Liver (tissue), 9 donors: Measurements from ENCODE around the gene ADCY3. TPM values are rescaled to one million over a fixed set of nuclear protein-coding genes. Genes with fewer than 3 reads are reported as not detected.

Experiments
- DNase-seq: peaks from one replicate; pipeline ENCODE4 v3.0.0-alpha.2; 2017; ENCODE audit warnings: low spot score
- H3K27ac ChIP-seq, 2 donors: one replicate each; pipeline ENCODE4 v1.7.0; 2013; ENCODE audit warnings: inconsistent platforms in 2 of 2, low read length in 2 of 2, control low read depth in 1 of 2, low read depth in 1 of 2, mild to moderate bottlenecking in 1 of 2
- H3K27me3 ChIP-seq, 4 donors: one replicate each; pipeline versions ENCODE4 v1.6.1 to v1.7.0; 2013; ENCODE audit warnings: low read length in 3 of 4, inconsistent platforms in 1 of 4, mild to moderate bottlenecking in 1 of 4, moderate library complexity in 1 of 4; ENCODE audit not compliant: control insufficient read depth in 4 of 4, insufficient read depth in 4 of 4
- H3K36me3 ChIP-seq, 4 donors: one replicate each; pipeline versions ENCODE4 v1.6.1 to v1.7.0; 2013; ENCODE audit warnings: low read length in 3 of 4, mild to moderate bottlenecking in 3 of 4, low read depth in 1 of 4, moderate library complexity in 1 of 4; ENCODE audit not compliant: control insufficient read depth in 4 of 4, insufficient read depth in 3 of 4
- H3K4me1 ChIP-seq, 4 donors: one replicate each; pipeline versions ENCODE4 v1.6.1 to v1.7.0; 2013; ENCODE audit warnings: low read length in 3 of 4, mild to moderate bottlenecking in 3 of 4, moderate library complexity in 1 of 4; ENCODE audit not compliant: control insufficient read depth in 4 of 4, insufficient read depth in 4 of 4
- H3K4me3 ChIP-seq, 3 donors: one replicate each; pipeline versions ENCODE4 v1.6.1 to v1.7.0; 2013; ENCODE audit warnings: low read length in 3 of 3, control low read depth in 1 of 3, low read depth in 1 of 3, mild to moderate bottlenecking in 1 of 3
- H3K9ac ChIP-seq, 2 donors: one replicate each; pipeline ENCODE4 v1.7.0; 2013; ENCODE audit warnings: low read length in 2 of 2, mild to moderate bottlenecking in 2 of 2, moderate library complexity in 2 of 2, control low read depth in 1 of 2, low read depth in 1 of 2
- H3K9me3 ChIP-seq, 4 donors: one replicate each; pipeline versions ENCODE4 v1.6.1 to v1.7.0; 2013; ENCODE audit warnings: low read length in 3 of 4; ENCODE audit not compliant: control insufficient read depth in 4 of 4
- ATF3 ChIP-seq: IDR thresholded peaks from 2 replicates; pipeline ENCODE4 v1.6.1; 2016; ENCODE audit warnings: antibody characterized with exemption
- EGR1 ChIP-seq, 2 donors: IDR thresholded peaks; 2 replicates each; pipeline ENCODE4 v1.6.1; 2016 to 2018; ENCODE audit warnings: antibody characterized with exemption in 2 of 2, low read depth in 2 of 2
- FOXA1 ChIP-seq: IDR thresholded peaks from 2 replicates; pipeline ENCODE4 v1.6.1; 2016; ENCODE audit warnings: antibody characterized with exemption
- FOXA2 ChIP-seq: IDR thresholded peaks from 2 replicates; pipeline ENCODE4 v1.6.1; 2016; ENCODE audit warnings: antibody characterized with exemption
- GABPA ChIP-seq, 2 donors: IDR thresholded peaks in 1 of 2; conservative IDR thresholded peaks in 1 of 2; 2 replicates each; pipeline ENCODE4 v1.6.1; 2016; ENCODE audit warnings: antibody characterized with exemption in 2 of 2, mild to moderate bottlenecking in 1 of 2, moderate library complexity in 1 of 2
- HNF4A ChIP-seq, 2 donors: conservative IDR thresholded peaks; 2 replicates each; pipeline ENCODE4 v1.6.1; 2016; ENCODE audit warnings: antibody characterized with exemption in 2 of 2, mild to moderate bottlenecking in 2 of 2
- HNF4G ChIP-seq: IDR thresholded peaks from 2 replicates; pipeline ENCODE4 v1.6.1; 2016; ENCODE audit warnings: antibody characterized with exemption
- JUND ChIP-seq, 2 donors: IDR thresholded peaks; 2 replicates each; pipeline ENCODE4 v1.6.1; 2016; ENCODE audit warnings: antibody characterized with exemption in 2 of 2
- NR2F2 ChIP-seq: IDR thresholded peaks from 2 replicates; pipeline ENCODE4 v1.6.1; 2016; ENCODE audit warnings: antibody characterized with exemption
- TAF1 ChIP-seq: conservative IDR thresholded peaks from 2 replicates; pipeline ENCODE4 v1.6.1; 2016; ENCODE audit warnings: antibody characterized with exemption, mild to moderate bottlenecking
- WGBS: extraction: QIAGEN DNeasy Blood & Tissue Kit; methylation state at CpG from one replicate; pipeline ENCODE4 v1.1.7; 2013; 5-methylcytosine and 5-hydroxymethylcytosine counted together
- polyA plus RNA-seq, 2 donors: library from polyadenylated mRNA; stranded (reverse) in 1 of 2; unstranded in 1 of 2; fragments of 200-250 nt in 1 of 2; fragments of >200 nt in 1 of 2; fragmentation: Nextera tagmentation in 1 of 2; extraction: Ambion mirVana in 1 of 2; gene quantifications; one replicate each; pipeline versions ENCODE4 v1.2.1 to v1.2.3, GENCODE V29; 2013 to 2015
- total RNA-seq, 2 donors: library from RNA; depleted of rRNA; stranded (reverse); fragments of >200 nt; gene quantifications; one replicate each; pipeline ENCODE4 v1.2.3, GENCODE V29; 2014
- TF ChIP-seq, protein P1 (sequence below): IDR thresholded peaks from 2 replicates; pipeline ENCODE4 v1.6.1; 2016; ENCODE audit warnings: antibody characterized with exemption, mild to moderate bottlenecking
- TF ChIP-seq, protein P2 (sequence below): IDR thresholded peaks from 2 replicates; pipeline ENCODE4 v1.6.1; 2016; ENCODE audit warnings: antibody characterized with exemption
- TF ChIP-seq, protein P3 (sequence below): IDR thresholded peaks from 2 replicates; pipeline ENCODE4 v1.6.1; 2016; ENCODE audit warnings: antibody characterized with exemption
- donor health status: healthy.
- donor health status: healthy.
- donor health status: healthy.
- donor health status: healthy.
- donor health status: healthy.

ADCY3 gene
- total and polyA plus RNA-seq, 4 donors: 0.99 to 8.4 (median 6.4) TPM

DNA sequence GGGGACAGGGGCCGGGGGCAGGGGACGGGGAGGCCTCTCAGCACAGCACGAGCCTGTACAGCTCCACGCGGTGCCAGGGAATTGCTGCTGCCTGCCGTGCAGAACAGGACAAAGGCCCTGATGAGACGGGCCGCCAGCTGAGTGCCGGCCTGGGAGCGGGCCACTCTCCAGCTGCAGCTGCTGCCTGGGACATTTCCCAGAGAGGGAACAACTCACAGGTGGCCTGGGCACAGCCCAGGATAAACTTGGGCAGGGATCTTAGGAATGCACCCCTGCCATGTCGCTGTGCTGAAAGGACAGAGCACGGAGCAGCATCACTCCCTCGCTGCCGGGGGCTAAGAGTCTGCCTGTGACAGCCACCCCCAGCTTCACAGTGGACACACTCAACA, 88.0 kb downstream of the ADCY3 start:
- 63% methylated on average over 14 of the region's 14 CpGs for WGBS
- Histone ChIP-seq H3K4me3 (no peak overlapping the region), H3K4me1 (peaks cover 0 to 2% (median 0%) of the 10 kb centered on the region in 4 donors), H3K27me3 (no peaks in the 10 kb centered on the region), H3K36me3 (peaks cover 0 to 2% (median 0%) of the 10 kb centered on the region in 4 donors), H3K9me3 (no peaks in the 10 kb centered on the region), H3K9ac (no peak overlapping the region), H3K27ac (no peak overlapping the region)
- no peak for DNase-seq
- TF ChIP-seq HNF4A (conservative IDR thresholded peaks at IDR 0.05): no peak
- TF ChIP-seq FOXA1: no peak
- TF ChIP-seq, protein P1, sequence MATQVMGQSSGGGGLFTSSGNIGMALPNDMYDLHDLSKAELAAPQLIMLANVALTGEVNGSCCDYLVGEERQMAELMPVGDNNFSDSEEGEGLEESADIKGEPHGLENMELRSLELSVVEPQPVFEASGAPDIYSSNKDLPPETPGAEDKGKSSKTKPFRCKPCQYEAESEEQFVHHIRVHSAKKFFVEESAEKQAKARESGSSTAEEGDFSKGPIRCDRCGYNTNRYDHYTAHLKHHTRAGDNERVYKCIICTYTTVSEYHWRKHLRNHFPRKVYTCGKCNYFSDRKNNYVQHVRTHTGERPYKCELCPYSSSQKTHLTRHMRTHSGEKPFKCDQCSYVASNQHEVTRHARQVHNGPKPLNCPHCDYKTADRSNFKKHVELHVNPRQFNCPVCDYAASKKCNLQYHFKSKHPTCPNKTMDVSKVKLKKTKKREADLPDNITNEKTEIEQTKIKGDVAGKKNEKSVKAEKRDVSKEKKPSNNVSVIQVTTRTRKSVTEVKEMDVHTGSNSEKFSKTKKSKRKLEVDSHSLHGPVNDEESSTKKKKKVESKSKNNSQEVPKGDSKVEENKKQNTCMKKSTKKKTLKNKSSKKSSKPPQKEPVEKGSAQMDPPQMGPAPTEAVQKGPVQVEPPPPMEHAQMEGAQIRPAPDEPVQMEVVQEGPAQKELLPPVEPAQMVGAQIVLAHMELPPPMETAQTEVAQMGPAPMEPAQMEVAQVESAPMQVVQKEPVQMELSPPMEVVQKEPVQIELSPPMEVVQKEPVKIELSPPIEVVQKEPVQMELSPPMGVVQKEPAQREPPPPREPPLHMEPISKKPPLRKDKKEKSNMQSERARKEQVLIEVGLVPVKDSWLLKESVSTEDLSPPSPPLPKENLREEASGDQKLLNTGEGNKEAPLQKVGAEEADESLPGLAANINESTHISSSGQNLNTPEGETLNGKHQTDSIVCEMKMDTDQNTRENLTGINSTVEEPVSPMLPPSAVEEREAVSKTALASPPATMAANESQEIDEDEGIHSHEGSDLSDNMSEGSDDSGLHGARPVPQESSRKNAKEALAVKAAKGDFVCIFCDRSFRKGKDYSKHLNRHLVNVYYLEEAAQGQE: no peak
- no peak for TF ChIP-seq JUND (IDR thresholded peaks at IDR 0.05)
- TF ChIP-seq TAF1: no peak

DNA sequence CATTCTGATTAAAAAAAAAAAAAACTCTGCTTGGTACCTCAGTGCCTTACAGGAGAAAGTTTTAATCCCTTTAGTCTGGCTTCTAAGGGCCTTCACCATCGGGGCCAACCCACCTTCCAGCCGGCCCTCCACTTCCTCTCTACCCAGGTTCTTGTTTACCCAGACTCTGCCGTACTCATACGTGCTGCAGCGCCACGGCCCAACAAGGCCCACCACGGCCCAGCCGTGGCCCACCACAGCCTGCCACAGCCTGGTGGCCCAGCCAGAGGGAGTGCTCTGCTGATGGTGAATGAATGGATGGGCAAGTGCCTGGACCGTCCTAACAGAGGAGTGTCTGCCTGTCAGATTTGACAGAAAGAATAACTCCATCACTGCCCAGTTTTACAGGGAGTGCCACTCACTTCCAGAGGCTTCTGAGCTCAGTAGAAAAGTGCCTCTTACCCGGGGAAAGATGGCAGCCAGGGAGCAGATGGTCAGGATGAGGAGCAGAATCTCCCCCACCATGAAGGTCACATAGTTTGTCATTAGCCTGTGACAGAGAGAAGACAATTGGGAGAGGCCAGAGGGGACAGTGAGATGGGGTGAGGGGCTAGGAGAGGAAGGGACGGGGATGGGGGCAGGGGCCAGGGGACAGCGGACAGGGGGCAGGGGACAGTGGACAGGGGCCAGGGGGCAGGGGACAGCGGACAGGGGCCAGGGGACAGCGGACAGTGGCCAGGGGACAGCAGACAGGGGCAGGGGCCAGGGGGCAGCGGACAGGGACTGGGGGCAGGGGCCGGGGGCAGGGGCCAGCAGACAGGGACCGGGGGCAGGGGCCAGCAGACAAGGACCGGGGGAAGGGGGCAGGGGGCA, 88.6 kb downstream of the ADCY3 start:
- 81% methylated on average over 18 of the region's 18 CpGs for WGBS
- no peak overlapping the region for H3K27ac ChIP-seq
- H3K36me3 ChIP-seq: peaks cover 0 to 2% (median 0%) of the 10 kb centered on the region in 4 donors
- no peaks in the 10 kb centered on the region for H3K9me3 ChIP-seq
- H3K4me1 ChIP-seq: peaks cover 0 to 2% (median 0%) of the 10 kb centered on the region in 4 donors
- DNase-seq: no peak
- no peak for TF ChIP-seq NR2F2
- TF ChIP-seq, protein P2, sequence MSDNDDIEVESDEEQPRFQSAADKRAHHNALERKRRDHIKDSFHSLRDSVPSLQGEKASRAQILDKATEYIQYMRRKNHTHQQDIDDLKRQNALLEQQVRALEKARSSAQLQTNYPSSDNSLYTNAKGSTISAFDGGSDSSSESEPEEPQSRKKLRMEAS: no peak
- TF ChIP-seq, protein P3, sequence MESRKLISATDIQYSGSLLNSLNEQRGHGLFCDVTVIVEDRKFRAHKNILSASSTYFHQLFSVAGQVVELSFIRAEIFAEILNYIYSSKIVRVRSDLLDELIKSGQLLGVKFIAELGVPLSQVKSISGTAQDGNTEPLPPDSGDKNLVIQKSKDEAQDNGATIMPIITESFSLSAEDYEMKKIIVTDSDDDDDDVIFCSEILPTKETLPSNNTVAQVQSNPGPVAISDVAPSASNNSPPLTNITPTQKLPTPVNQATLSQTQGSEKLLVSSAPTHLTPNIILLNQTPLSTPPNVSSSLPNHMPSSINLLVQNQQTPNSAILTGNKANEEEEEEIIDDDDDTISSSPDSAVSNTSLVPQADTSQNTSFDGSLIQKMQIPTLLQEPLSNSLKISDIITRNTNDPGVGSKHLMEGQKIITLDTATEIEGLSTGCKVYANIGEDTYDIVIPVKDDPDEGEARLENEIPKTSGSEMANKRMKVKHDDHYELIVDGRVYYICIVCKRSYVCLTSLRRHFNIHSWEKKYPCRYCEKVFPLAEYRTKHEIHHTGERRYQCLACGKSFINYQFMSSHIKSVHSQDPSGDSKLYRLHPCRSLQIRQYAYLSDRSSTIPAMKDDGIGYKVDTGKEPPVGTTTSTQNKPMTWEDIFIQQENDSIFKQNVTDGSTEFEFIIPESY: no peak
- no peak for TF ChIP-seq EGR1 (IDR thresholded peaks at IDR 0.05; ENCODE audit: low read depth in 2 of 2)
- TF ChIP-seq ATF3: no peak
- no peak for TF ChIP-seq FOXA1
- TF ChIP-seq GABPA (IDR thresholded peaks at IDR 0.05 in 1 of 2, conservative IDR thresholded peaks at IDR 0.05 in 1 of 2): no peak
- no peak for TF ChIP-seq HNF4G
- TF ChIP-seq FOXA2: no peak
- no peaks in the 10 kb centered on the region for H3K27me3 ChIP-seq
- H3K4me3 ChIP-seq: no peak overlapping the region
- H3K9ac ChIP-seq: no peak overlapping the region
